SK-N-SH (cell line): ENCODE data around the gene PSMC3. TPM values are rescaled to one million over a fixed set of nuclear protein-coding genes. Genes with fewer than 3 reads are reported as not detected.

ENCODE experiments used
- CTCF ChIA-PET: fragments of 300-600, 350-600 bp; formaldehyde crosslinking; extraction: SDS; loops from one replicate; lab custom pipeline; 2021; lab: Yijun Ruan, JAX
- POLR2A ChIA-PET: fragments of 350-600 bp; sonication (Branson Sonifier 250); formaldehyde crosslinking; extraction: SDS; loops from one replicate; lab custom pipeline; 2020; ENCODE audit warnings: antibody characterized with exemption, inconsistent platforms; lab: Yijun Ruan, JAX
- DNase-seq: peaks from one replicate; pipeline ENCODE4 v3.0.0; 2012
- H2AFZ ChIP-seq: fragments of 200-600 bp; sonication (generic); 2 replicates; pipeline ENCODE4 v1.8.1; 2016; ENCODE audit warnings: antibody characterized with exemption, mild to moderate bottlenecking, low read depth
- H3F3A ChIP-seq: fragments of 200-600 bp; sonication (generic); replicated peaks from 2 replicates; pipeline ENCODE3; 2016; ENCODE audit warnings: antibody characterized with exemption, mild to moderate bottlenecking; ENCODE audit not compliant: insufficient read depth
- H3K27ac ChIP-seq, 2 experiments: fragments of 200-500 bp in 1 of 2; fragments of 200-600 bp in 1 of 2; sonication (Bioruptor generic) in 1 of 2; sonication (generic), shearing (Covaris generic) in 1 of 2; 2 replicates each; pipeline versions ENCODE4 v1.5.1 to v1.6.1; 2014 to 2016; ENCODE audit warnings: low read depth in 2 of 2, inconsistent platforms in 1 of 2, low read length in 1 of 2, mild to moderate bottlenecking in 1 of 2, mixed read lengths in 1 of 2
- H3K27me3 ChIP-seq: fragments of 200-600 bp; sonication (generic), shearing (Covaris generic); 2 replicates; pipeline ENCODE4 v1.6.1; 2016; ENCODE audit warnings: mixed run types; ENCODE audit not compliant: insufficient read depth
- H3K36me3 ChIP-seq, 2 experiments: fragments of 200-500 bp in 1 of 2; fragments of 200-600 bp in 1 of 2; sonication (Bioruptor generic) in 1 of 2; sonication (generic) in 1 of 2; replicated peaks in 1 of 2; 2 replicates each; pipeline versions ENCODE3 to v1.5.1; 2014 to 2016; ENCODE audit warnings: low read length in 1 of 2, mild to moderate bottlenecking in 1 of 2; ENCODE audit not compliant: insufficient read depth in 2 of 2, control insufficient read depth in 1 of 2
- H3K4me1 ChIP-seq, 2 experiments: fragments of 200-500 bp in 1 of 2; fragments of 200-600 bp in 1 of 2; sonication (Bioruptor generic) in 1 of 2; sonication (generic), shearing (Covaris generic) in 1 of 2; 2 replicates each; pipeline versions ENCODE4 v1.5.1 to v1.6.1; 2014 to 2016; ENCODE audit warnings: low read depth in 1 of 2, low read length in 1 of 2, mixed run types in 1 of 2; ENCODE audit not compliant: insufficient read depth in 2 of 2, control insufficient read depth in 1 of 2
- H3K4me2 ChIP-seq: fragments of 200-600 bp; sonication (generic), shearing (Covaris generic); 2 replicates; pipeline ENCODE4 v1.6.1; 2017; ENCODE audit warnings: mixed run types
- H3K4me3 ChIP-seq, 2 experiments: fragments of 200-500 bp in 1 of 2; fragments of 200-600 bp in 1 of 2; sonication (Bioruptor generic) in 1 of 2; sonication (generic), shearing (Covaris generic) in 1 of 2; 2 replicates each; pipeline versions ENCODE4 v1.5.1 to v1.8.1; 2014 to 2016; ENCODE audit warnings: low read depth in 2 of 2, inconsistent platforms in 1 of 2, low read length in 1 of 2, mild to moderate bottlenecking in 1 of 2, mixed read lengths in 1 of 2, moderate library complexity in 1 of 2
- H3K79me2 ChIP-seq: fragments of 200-600 bp; sonication (generic); 2 replicates; pipeline ENCODE4 v1.8.1; 2017; ENCODE audit warnings: mild to moderate bottlenecking; ENCODE audit not compliant: insufficient read depth
- H3K9ac ChIP-seq: fragments of 200-600 bp; sonication (generic); 2 replicates; pipeline ENCODE4 v1.6.1; 2017; ENCODE audit warnings: mixed run types
- H3K9me2 ChIP-seq: fragments of 200-600 bp; sonication (generic); 2 replicates; pipeline ENCODE4 v1.6.1; 2017; ENCODE audit warnings: mixed run types
- H3K9me3 ChIP-seq: fragments of 200-600 bp; sonication (generic); 2 replicates; pipeline ENCODE4 v1.6.1; 2017; ENCODE audit warnings: mixed run types, mild to moderate bottlenecking, moderate library complexity
- H4K20me1 ChIP-seq: fragments of 200-600 bp; sonication (generic); 2 replicates; pipeline ENCODE4 v1.6.1; 2017; ENCODE audit warnings: mild to moderate bottlenecking, mixed run types; ENCODE audit not compliant: insufficient read depth
- EZH2phosphoT487 ChIP-seq: fragments of 200-600 bp; sonication (generic); IDR thresholded peaks from 2 replicates; pipeline ENCODE4 v1.6.1; 2017; ENCODE audit warnings: low read depth, mixed run types, mild to moderate bottlenecking, antibody characterized with exemption, moderate library complexity, borderline replicate concordance
- FOXJ3 ChIP-seq: sonication (generic); formaldehyde crosslinking; IDR thresholded peaks from 2 replicates; pipeline ENCODE4 v1.5.1; 2020; ENCODE audit warnings: mild to moderate bottlenecking, missing genetic modification reagents
- FOXM1 ChIP-seq: IDR thresholded peaks from 2 replicates; pipeline ENCODE4 v1.4.0; 2012; ENCODE audit warnings: low read depth, mild to moderate bottlenecking
- GATA2 ChIP-seq: sonication (generic); formaldehyde crosslinking; IDR thresholded peaks from 2 replicates; pipeline ENCODE4 v1.5.0; 2020; ENCODE audit warnings: mild to moderate bottlenecking, missing genetic modification reagents
- MEF2A ChIP-seq: IDR thresholded peaks from 2 replicates; pipeline ENCODE4 v1.4.0; 2012; ENCODE audit warnings: low read depth, borderline replicate concordance
- MXI1 ChIP-seq: IDR thresholded peaks from 2 replicates; pipeline ENCODE4 v1.6.1; 2012; ENCODE audit warnings: mild to moderate bottlenecking, low read depth, low read length, improper control_type of control experiment
- RXRA ChIP-seq: IDR thresholded peaks from 2 replicates; pipeline ENCODE4 v1.4.0; 2012; ENCODE audit warnings: low read depth, mild to moderate bottlenecking, borderline replicate concordance
- TCF12 ChIP-seq: IDR thresholded peaks from 2 replicates; pipeline ENCODE4 v1.4.0; 2012
- WGBS: methylation state at CpG from one replicate; pipeline ENCODE4 v1.1.6; 2017; ENCODE audit warnings: low lambda C conversion rate; 5-methylcytosine and 5-hydroxymethylcytosine counted together
- polyA plus RNA-seq, 3 experiments: library from polyadenylated mRNA; depleted of rRNA; stranded (reverse); fragments of >200 nt; gene quantifications; 2 replicates each; pipeline ENCODE4 v1.2.3, GENCODE V29; 2012
- TF ChIP-seq, protein P1 (sequence below): fragments of 150-350 bp; IDR thresholded peaks from 2 replicates; pipeline ENCODE4 v1.6.1; 2017; ENCODE audit warnings: antibody characterized with exemption, low read length, low read depth, borderline replicate concordance
- TF ChIP-seq, protein P2 (sequence below): IDR thresholded peaks from 2 replicates; pipeline ENCODE4 v1.4.0; 2012; ENCODE audit warnings: low read depth
- TF ChIP-seq, protein P3 (sequence below): IDR thresholded peaks from 2 replicates; pipeline ENCODE4 v1.6.1; 2012; ENCODE audit warnings: mild to moderate bottlenecking, low read depth, low read length, moderate library complexity

Gene PSMC3
- polyA plus RNA-seq, 1 of the 3 experiments (the other 2 are of a cell fraction), result 184 TPM

DNA sequence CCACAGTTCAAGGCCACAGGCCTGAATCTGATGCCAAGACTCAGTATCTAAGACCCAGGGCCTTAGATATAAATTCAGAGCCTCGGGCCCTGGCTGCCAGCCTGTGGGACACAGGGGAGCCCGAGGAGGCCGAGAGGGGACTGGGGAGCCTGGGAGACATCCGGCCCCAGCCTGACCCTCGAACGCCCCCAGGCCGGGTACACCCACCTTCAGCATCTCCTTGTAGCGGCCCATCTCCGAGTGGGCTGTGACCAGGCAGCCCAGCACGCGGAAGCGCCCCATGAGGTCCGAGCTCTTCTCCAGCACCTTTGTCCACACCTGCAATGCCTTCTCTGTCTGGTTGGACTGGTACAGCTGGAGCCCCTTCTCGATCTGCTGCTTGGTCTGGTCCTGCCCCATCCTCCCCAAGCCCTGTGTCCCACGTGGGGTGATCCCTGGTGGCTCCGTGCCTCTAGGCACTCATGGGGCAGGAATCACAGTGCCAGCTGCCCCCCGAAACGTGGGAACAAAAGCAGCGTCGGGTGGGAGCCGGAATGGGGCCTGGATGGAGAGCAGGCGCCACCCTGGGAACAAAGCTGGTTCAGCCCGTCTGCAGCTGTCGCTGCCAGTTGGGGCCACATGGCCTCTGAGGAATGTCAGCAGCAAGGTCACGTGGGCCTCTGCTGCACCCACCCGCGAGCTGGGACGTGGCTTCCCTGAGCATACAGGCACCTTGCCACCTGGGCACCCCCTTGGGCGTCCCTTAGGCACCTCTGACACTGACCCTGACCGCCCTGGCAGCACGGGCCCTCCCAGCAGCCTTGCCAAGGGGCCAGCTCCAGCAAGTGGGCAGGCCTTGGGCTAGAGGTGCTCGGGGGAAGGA is 22.6 kb upstream of the PSMC3 start, which contains the start of gene RAPSN:
TSS of gene RAPSN (minus strand) at position 571 of the 862 bp plus-strand sequence. CDS start at position 399, 172 bp downstream.
- TF ChIP-seq, protein P1, sequence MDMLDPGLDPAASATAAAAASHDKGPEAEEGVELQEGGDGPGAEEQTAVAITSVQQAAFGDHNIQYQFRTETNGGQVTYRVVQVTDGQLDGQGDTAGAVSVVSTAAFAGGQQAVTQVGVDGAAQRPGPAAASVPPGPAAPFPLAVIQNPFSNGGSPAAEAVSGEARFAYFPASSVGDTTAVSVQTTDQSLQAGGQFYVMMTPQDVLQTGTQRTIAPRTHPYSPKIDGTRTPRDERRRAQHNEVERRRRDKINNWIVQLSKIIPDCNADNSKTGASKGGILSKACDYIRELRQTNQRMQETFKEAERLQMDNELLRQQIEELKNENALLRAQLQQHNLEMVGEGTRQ, result no peak
- TF ChIP-seq MXI1, result no peak
- TF ChIP-seq EZH2phosphoT487, result no peak
- TF ChIP-seq, protein P2, sequence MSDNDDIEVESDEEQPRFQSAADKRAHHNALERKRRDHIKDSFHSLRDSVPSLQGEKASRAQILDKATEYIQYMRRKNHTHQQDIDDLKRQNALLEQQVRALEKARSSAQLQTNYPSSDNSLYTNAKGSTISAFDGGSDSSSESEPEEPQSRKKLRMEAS, result no peak
- TF ChIP-seq, protein P3, sequence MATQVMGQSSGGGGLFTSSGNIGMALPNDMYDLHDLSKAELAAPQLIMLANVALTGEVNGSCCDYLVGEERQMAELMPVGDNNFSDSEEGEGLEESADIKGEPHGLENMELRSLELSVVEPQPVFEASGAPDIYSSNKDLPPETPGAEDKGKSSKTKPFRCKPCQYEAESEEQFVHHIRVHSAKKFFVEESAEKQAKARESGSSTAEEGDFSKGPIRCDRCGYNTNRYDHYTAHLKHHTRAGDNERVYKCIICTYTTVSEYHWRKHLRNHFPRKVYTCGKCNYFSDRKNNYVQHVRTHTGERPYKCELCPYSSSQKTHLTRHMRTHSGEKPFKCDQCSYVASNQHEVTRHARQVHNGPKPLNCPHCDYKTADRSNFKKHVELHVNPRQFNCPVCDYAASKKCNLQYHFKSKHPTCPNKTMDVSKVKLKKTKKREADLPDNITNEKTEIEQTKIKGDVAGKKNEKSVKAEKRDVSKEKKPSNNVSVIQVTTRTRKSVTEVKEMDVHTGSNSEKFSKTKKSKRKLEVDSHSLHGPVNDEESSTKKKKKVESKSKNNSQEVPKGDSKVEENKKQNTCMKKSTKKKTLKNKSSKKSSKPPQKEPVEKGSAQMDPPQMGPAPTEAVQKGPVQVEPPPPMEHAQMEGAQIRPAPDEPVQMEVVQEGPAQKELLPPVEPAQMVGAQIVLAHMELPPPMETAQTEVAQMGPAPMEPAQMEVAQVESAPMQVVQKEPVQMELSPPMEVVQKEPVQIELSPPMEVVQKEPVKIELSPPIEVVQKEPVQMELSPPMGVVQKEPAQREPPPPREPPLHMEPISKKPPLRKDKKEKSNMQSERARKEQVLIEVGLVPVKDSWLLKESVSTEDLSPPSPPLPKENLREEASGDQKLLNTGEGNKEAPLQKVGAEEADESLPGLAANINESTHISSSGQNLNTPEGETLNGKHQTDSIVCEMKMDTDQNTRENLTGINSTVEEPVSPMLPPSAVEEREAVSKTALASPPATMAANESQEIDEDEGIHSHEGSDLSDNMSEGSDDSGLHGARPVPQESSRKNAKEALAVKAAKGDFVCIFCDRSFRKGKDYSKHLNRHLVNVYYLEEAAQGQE, result no peak
- TF ChIP-seq MEF2A, result no peak
- TF ChIP-seq TCF12, result no peak
- TF ChIP-seq FOXJ3 (CRISPR knock-in tag), result no peak
- TF ChIP-seq GATA2, result no peak
- TF ChIP-seq FOXM1, result no peak
- no peak for TF ChIP-seq RXRA
- 94% methylated on average over 21 of the region's 32 CpGs for WGBS
- H3K4me1 ChIP-seq, result peaks cover 0 to 11% of the 10 kb centered on the region in 2 experiments; a peak in 1 of 4 replicates
- no peak within 1 kb of the TSS for H3K4me2 ChIP-seq
- H3K9me2 ChIP-seq, result no peaks in the 10 kb centered on the region
- no peaks in the 10 kb centered on the region for H3K36me3 ChIP-seq
- CTCF ChIA-PET, result interaction anchor here (1.0 to 2.5 kb wide), 3 partner anchors 14 to 75 kb away, joined by 3 to 6 read pairs (median 4); partner anchors contain the start of gene PSMC3
- H3K4me3 ChIP-seq, result no peak within 1 kb of the TSS
- H3K27me3 ChIP-seq, result no peaks in the 10 kb centered on the region
- H4K20me1 ChIP-seq, result no peaks in the 10 kb centered on the region
- H2AFZ ChIP-seq, result no peak within 1 kb of the TSS
- no peaks in the 10 kb centered on the region for H3K79me2 ChIP-seq
- H3K27ac ChIP-seq, result no peak within 1 kb of the TSS
- POLR2A ChIA-PET, result no interaction called here
- no peak for DNase-seq
- H3F3A ChIP-seq, result peaks cover 2% of the 10 kb centered on the region
- H3K9ac ChIP-seq, result no peak within 1 kb of the TSS
- H3K9me3 ChIP-seq, result no peaks in the 10 kb centered on the region
